ENCODE results near the gene PRPSAP2. TPM values are rescaled to one million over a fixed set of nuclear protein-coding genes. Genes with fewer than 3 reads are reported as not detected.

PRPSAP2 gene
- total and polyA plus RNA-seq, 2 donors from 2014 or later, result 30.6 to 32.0 TPM

DNA sequence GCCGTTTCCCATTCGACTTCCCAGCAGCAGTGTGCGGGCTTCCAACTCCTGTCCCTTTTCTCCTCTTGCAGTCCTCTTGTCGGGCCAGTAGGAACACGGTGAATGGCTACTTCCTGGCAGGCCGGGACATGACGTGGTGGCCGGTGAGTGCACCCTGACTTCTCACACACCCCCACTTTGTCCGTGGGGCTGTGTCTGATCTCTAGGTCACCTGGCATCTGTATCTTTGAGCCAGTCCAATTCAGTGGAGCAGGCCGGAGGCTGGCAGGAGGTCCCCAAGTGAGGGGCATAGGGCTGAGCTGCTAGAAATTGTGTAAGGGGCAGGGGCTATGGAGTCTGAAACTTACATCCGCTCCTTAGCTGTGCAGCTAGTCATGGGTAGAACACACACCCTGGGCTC, 100.7 kb downstream of the PRPSAP2 start:
- FAIRE-seq, result no peak
- no peak overlapping the region for H3K4me3 ChIP-seq (ENCODE audit: low read length in 3 of 3)

DNA sequence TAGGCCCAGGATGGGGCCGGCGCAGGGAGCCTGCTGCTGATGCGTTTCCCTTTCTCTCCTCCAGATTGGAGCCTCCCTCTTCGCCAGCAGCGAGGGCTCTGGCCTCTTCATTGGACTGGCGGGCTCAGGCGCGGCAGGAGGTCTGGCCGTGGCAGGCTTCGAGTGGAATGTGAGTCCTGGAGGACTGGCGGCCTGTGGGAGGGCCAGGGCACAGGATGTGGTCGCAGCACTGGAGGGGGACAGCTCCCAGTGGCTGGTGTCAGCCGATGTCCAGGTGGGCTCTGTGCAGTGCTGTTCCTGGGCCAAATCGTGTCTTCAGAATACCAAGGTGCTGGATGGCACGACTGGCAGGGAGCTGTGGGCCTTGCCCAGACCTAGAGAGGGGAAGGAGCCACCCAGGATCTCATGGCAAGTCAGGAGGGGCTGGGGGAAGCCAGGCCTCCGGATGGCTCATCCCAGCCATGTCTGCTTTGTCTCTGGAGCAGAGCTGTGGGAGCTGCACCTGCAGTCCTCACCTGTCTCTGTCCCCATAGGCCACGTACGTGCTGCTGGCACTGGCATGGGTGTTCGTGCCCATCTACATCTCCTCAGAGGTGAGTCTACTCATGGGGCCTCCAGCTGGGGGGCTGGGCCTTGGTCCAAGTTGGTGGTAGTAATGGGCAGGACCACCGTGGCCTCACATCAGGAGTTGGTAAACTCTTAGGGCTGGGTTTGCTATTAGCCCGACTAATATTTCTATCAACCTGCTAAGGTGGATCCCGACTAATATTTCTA, 101.3 kb downstream of the PRPSAP2 start:
- Histone ChIP-seq H3K9me3 (ENCODE audit: control insufficient read depth in 2 of 3, insufficient read depth in 1 of 3, low read length in 3 of 3) (no peaks in the 10 kb centered on the region), H3K36me3 (ENCODE audit: control insufficient read depth in 2 of 3, insufficient read depth in 3 of 3, low read length in 3 of 3) (peaks cover 0 to 6% (median 2%) of the 10 kb centered on the region in 3 donors), H3K27me3 (ENCODE audit: control insufficient read depth, insufficient read depth, low read length) (no peaks in the 10 kb centered on the region), H3K27ac (ENCODE audit: low read depth in 2 of 2, low read length in 2 of 2) (no peak overlapping the region), H3K9ac (ENCODE audit: low read length in 3 of 3) (no peak overlapping the region), H3K4me1 (ENCODE audit: control insufficient read depth in 2 of 3, insufficient read depth in 2 of 3, low read depth in 1 of 3, low read length in 3 of 3) (no peaks in the 10 kb centered on the region), H3K4me3 (ENCODE audit: low read length in 3 of 3) (no peak overlapping the region)
- intact Hi-C loops (cut with DNase I), result no loop called here
- FAIRE-seq (no peak), DNase-seq (peak in 3 of 5 donors; percentile 38 to 65 (median 43))
- TF ChIP-seq, protein P1, sequence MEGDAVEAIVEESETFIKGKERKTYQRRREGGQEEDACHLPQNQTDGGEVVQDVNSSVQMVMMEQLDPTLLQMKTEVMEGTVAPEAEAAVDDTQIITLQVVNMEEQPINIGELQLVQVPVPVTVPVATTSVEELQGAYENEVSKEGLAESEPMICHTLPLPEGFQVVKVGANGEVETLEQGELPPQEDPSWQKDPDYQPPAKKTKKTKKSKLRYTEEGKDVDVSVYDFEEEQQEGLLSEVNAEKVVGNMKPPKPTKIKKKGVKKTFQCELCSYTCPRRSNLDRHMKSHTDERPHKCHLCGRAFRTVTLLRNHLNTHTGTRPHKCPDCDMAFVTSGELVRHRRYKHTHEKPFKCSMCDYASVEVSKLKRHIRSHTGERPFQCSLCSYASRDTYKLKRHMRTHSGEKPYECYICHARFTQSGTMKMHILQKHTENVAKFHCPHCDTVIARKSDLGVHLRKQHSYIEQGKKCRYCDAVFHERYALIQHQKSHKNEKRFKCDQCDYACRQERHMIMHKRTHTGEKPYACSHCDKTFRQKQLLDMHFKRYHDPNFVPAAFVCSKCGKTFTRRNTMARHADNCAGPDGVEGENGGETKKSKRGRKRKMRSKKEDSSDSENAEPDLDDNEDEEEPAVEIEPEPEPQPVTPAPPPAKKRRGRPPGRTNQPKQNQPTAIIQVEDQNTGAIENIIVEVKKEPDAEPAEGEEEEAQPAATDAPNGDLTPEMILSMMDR (IDR thresholded peaks at IDR 0.05; ENCODE audit: borderline replicate concordance, extremely low read depth, insufficient read depth), result no peak

More for the DNA sequence above, 100.7 kb downstream of the PRPSAP2 start:
- Histone ChIP-seq H3K27me3 (ENCODE audit: control insufficient read depth, insufficient read depth, low read length) (no peaks in the 10 kb centered on the region), H3K4me1 (ENCODE audit: control insufficient read depth in 2 of 3, insufficient read depth in 2 of 3, low read depth in 1 of 3, low read length in 3 of 3) (no peaks in the 10 kb centered on the region), H3K9ac (ENCODE audit: low read length in 3 of 3) (no peak overlapping the region), H3K36me3 (ENCODE audit: control insufficient read depth in 2 of 3, insufficient read depth in 3 of 3, low read length in 3 of 3) (peaks cover 0 to 6% (median 2%) of the 10 kb centered on the region in 3 donors), H3K9me3 (ENCODE audit: control insufficient read depth in 2 of 3, insufficient read depth in 1 of 3, low read length in 3 of 3) (no peaks in the 10 kb centered on the region), H3K27ac (ENCODE audit: low read depth in 2 of 2, low read length in 2 of 2) (no peak overlapping the region)
- DNase-seq, result peak in 1 of 5 donors; percentile 54
- TF ChIP-seq, protein P1 (IDR thresholded peaks at IDR 0.05; ENCODE audit: borderline replicate concordance, extremely low read depth, insufficient read depth), result no peak
- intact Hi-C loops (cut with DNase I), result no loop called here

DNA sequence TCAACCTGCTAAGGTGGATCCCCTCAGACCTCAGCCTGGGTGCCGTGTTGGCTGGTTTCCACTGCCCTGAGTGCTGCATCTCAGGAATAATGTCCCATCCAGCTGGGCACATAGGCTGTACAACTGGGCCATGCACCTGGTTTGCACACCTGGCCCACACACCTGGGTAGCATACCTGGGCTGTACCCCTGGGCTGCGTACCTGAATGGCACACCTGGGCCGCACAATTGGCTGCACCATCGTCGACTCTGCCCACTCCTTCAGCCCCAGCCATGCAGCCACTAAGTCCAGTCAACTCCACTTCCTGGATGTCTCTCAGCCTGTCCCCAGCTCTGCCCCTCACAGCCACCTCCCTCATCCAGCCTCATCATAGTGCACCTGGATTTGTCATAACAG, 101.9 kb downstream of the PRPSAP2 start:
- DNase-seq (peak in 1 of 5 donors; percentile 26), FAIRE-seq (no peak)
- intact Hi-C loops (cut with DNase I), result no loop called here
- Histone ChIP-seq H3K27me3 (ENCODE audit: control insufficient read depth, insufficient read depth, low read length) (no peaks in the 10 kb centered on the region), H3K4me1 (ENCODE audit: control insufficient read depth in 2 of 3, insufficient read depth in 2 of 3, low read depth in 1 of 3, low read length in 3 of 3) (no peaks in the 10 kb centered on the region), H3K9me3 (ENCODE audit: control insufficient read depth in 2 of 3, insufficient read depth in 1 of 3, low read length in 3 of 3) (no peaks in the 10 kb centered on the region), H3K27ac (ENCODE audit: low read depth in 2 of 2, low read length in 2 of 2) (no peak overlapping the region), H3K4me3 (ENCODE audit: low read length in 3 of 3) (no peak overlapping the region), H3K9ac (ENCODE audit: low read length in 3 of 3) (no peak overlapping the region), H3K36me3 (ENCODE audit: control insufficient read depth in 2 of 3, insufficient read depth in 3 of 3, low read length in 3 of 3) (peaks cover 0 to 6% (median 2%) of the 10 kb centered on the region in 3 donors)
- TF ChIP-seq, protein P1 (IDR thresholded peaks at IDR 0.05; ENCODE audit: borderline replicate concordance, extremely low read depth, insufficient read depth), result no peak
